HFFc6 (cell line): ENCODE data around the gene SPOCK2. TPM values are rescaled to one million over a fixed set of nuclear protein-coding genes. Genes with fewer than 3 reads are reported as not detected.

ENCODE experiments used
- DNase-seq: peaks from one replicate; pipeline ENCODE4 v3.0.0-alpha.2; 2018
- H3K27ac Mint-ChIP-seq: 2 replicates; pipeline ENCODE4 v1.8.0; 2020; ENCODE audit warnings: mild to moderate bottlenecking, mixed read lengths
- H3K27me3 Mint-ChIP-seq: 2 replicates; pipeline ENCODE4 v1.8.0; 2021; ENCODE audit warnings: mild to moderate bottlenecking, moderate library complexity, mixed read lengths; ENCODE audit not compliant: insufficient read depth
- H3K36me3 Mint-ChIP-seq: 2 replicates; pipeline ENCODE4 v1.8.0; 2021; ENCODE audit warnings: low read depth, mixed read lengths
- H3K4me1 Mint-ChIP-seq: 2 replicates; pipeline ENCODE4 v1.8.0; 2020; ENCODE audit warnings: low read depth, mixed read lengths
- H3K4me3 Mint-ChIP-seq: 2 replicates; pipeline ENCODE4 v1.8.0; 2020; ENCODE audit warnings: mild to moderate bottlenecking, moderate library complexity, mixed read lengths
- H3K9me3 Mint-ChIP-seq: 2 replicates; pipeline ENCODE4 v1.8.0; 2020; ENCODE audit warnings: mild to moderate bottlenecking, mixed read lengths
- CTCF ChIP-seq: fragments of 200-600 bp; sonication (generic); IDR thresholded peaks from 2 replicates; pipeline ENCODE4 v1.5.0; 2021; ENCODE audit warnings: antibody characterized with exemption, mild to moderate bottlenecking
- total RNA-seq, 6 experiments: library from RNA; stranded (reverse); fragmentation: NEBNext Ultra II Directional; extraction: Animal tissue kit (Norgen Biotek cat#: 25700); gene quantifications; 2 replicates in 1 of 6; 3 replicates in 5 of 6; pipeline ENCODE4 v1.2.3, GENCODE V29; 2021

Gene SPOCK2
- total RNA-seq, 6 experiments from 2014 or later = not detected

GRCh38 chr10:72041491-72041890, 46.9 kb downstream of the SPOCK2 start:
- peaks cover 1% of the 10 kb centered on the region; the same call in 1 of the 2 replicates for H3K36me3 Mint-ChIP-seq
- H3K4me1 Mint-ChIP-seq = peaks cover 32% of the 10 kb centered on the region
- H3K27me3 Mint-ChIP-seq = peaks cover 3% of the 10 kb centered on the region; the same call in 1 of the 2 replicates
- H3K27ac Mint-ChIP-seq = no peak overlapping the region
- no peak overlapping the region for H3K4me3 Mint-ChIP-seq
- H3K9me3 Mint-ChIP-seq = no peaks in the 10 kb centered on the region
- no peak for TF ChIP-seq CTCF
- DNase-seq = no peak

GRCh38 chr10:72039377-72039776, 49.0 kb downstream of the SPOCK2 start:
- no peak for TF ChIP-seq CTCF
- H3K27me3 Mint-ChIP-seq = peaks cover 3% of the 10 kb centered on the region; the same call in 1 of the 2 replicates
- DNase-seq = no peak
- no peak overlapping the region for H3K27ac Mint-ChIP-seq
- H3K9me3 Mint-ChIP-seq = no peaks in the 10 kb centered on the region
- no peaks in the 10 kb centered on the region for H3K36me3 Mint-ChIP-seq
- H3K4me3 Mint-ChIP-seq = no peak overlapping the region
- peaks cover 32% of the 10 kb centered on the region for H3K4me1 Mint-ChIP-seq

- Mint-ChIP-seq H3K9me3 (no peaks in the 10 kb centered on the region), H3K36me3 (no peaks in the 10 kb centered on the region), H3K4me1 (peaks cover 32% of the 10 kb centered on the region), H3K27me3 (no peaks in the 10 kb centered on the region; the same call in 1 of the 2 replicates), H3K27ac (peak overlapping the region; percentile 48; the same call in 1 of the 2 replicates), H3K4me3 (no peak overlapping the region)
- DNase-seq = peak; percentile 48
- no peak for TF ChIP-seq CTCF
Observed at GRCh38 chr10:72038458-72039001, 49.8 kb downstream of the SPOCK2 start.

- peaks cover 26% of the 10 kb centered on the region for H3K4me1 Mint-ChIP-seq
- H3K36me3 Mint-ChIP-seq = no peaks in the 10 kb centered on the region
- no peaks in the 10 kb centered on the region for H3K9me3 Mint-ChIP-seq
- no peaks in the 10 kb centered on the region; the same call in 1 of the 2 replicates for H3K27me3 Mint-ChIP-seq
- no peak overlapping the region for H3K27ac Mint-ChIP-seq
- H3K4me3 Mint-ChIP-seq = no peak overlapping the region
- no peak for TF ChIP-seq CTCF
- DNase-seq = no peak
Observed at GRCh38 chr10:72037811-72038210, 50.5 kb downstream of the SPOCK2 start.

- no peak overlapping the region for H3K4me3 Mint-ChIP-seq
- H3K4me1 Mint-ChIP-seq = peaks cover 23% of the 10 kb centered on the region
- TF ChIP-seq CTCF = no peak
- H3K27me3 Mint-ChIP-seq = no peaks in the 10 kb centered on the region; the same call in 1 of the 2 replicates
- DNase-seq = no peak
- H3K36me3 Mint-ChIP-seq = no peaks in the 10 kb centered on the region
- H3K9me3 Mint-ChIP-seq = no peaks in the 10 kb centered on the region
- no peak overlapping the region for H3K27ac Mint-ChIP-seq
Observed at GRCh38 chr10:72037266-72037665, 51.1 kb downstream of the SPOCK2 start.
